Stimulated activated naive CD4-positive, alpha-beta T cell treated with Interleukin-2 at 50 U/mL for 16 hours (primary cell): ENCODE measurements around the gene RBM19.

Experiments used
- DNase-seq: peaks from one replicate; lab custom pipeline; 2025; lab: John Stamatoyannopoulos, UW

RBM19 gene

DNA sequence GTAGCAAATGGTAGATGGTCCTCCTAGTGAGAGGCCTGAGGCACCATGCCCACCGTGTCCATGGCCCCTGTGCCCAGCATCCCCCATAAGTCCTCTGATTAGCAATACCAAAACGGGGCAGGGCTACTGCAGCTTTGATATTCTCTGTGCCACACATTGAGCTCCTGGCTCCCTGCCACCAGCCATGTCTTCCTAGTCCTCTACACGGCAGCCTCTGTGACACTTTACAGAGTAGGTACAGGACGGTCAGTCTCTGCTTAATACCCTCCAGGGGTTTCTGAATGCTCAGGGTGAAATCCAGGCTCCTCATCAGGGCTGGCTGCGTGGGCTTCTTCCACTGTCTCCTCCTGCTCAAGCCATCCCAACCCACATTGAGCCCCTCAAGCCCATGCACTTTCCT lies 8.0 kb downstream of the RBM19 start:
- DNase-seq: no peak

GRCh38 chr12:113957627-113958026 lies 8.5 kb downstream of the RBM19 start:
- DNase-seq: no peak

DNA sequence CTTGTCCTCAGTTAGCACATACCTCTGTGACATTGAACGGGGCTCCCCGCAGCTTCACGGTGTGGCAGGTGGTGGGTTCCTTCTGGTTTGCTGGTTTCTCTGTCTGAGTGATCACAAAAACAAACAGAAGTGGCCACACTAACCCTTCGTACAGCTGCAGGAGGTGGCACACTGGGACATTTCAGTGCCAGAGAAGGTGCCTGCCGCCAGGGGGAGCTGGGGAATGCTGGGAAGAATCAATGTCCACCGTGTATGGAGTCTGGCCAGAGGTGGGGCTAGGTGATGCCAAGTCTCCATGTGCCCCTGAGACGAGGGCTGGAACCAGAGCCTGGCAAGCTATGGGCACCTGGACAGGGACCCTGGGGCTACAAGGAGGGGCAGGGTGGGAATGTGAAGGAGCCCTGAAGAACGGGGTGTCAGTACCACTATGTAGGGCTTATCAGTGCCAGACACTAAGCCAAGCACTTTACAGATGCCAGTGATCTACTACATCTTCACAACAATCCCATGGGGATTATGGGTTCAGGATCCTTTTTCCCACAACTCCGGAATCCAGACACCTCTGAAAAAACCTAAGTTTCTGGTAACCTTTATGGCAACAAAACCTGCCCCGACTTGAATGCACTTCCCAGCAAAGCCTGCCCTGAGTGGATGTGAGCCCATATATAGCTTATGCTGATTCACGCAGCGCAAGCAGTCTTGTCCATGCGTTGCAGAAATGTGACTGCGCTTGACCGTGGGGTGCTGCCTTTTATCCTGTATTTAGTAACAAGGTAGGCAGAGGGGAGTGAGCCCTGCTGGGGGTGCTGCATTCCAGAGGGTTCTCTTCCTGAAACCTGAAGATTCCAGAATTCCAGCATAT lies 10.8 kb downstream of the RBM19 start:
- DNase-seq: no peak

GRCh38 chr12:113954547-113954946 lies 11.6 kb downstream of the RBM19 start:
- no peak for DNase-seq

DNA sequence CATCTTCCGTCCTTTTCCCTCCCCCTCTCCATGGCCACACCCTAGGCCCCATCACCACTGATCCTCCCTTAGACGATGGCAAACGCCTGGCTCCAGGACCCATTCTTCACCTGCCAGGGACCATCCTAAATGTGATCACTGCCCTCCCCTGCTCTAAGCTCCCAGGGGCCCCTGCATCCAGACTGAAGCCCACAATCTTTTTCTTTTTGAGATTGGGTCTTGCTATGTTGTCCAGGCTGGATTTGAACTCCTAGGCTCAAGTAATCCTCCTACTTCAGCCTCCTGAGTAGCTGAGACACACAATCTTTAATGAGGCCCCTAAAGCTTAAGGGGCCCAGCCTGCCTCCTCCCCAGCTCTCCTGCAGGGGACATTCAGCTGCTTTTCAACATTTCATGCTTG lies 15.3 kb downstream of the RBM19 start:
- DNase-seq: no peak

- no peak for DNase-seq
Observed at GRCh38 chr12:113949321-113950305, 16.5 kb downstream of the RBM19 start.

DNA sequence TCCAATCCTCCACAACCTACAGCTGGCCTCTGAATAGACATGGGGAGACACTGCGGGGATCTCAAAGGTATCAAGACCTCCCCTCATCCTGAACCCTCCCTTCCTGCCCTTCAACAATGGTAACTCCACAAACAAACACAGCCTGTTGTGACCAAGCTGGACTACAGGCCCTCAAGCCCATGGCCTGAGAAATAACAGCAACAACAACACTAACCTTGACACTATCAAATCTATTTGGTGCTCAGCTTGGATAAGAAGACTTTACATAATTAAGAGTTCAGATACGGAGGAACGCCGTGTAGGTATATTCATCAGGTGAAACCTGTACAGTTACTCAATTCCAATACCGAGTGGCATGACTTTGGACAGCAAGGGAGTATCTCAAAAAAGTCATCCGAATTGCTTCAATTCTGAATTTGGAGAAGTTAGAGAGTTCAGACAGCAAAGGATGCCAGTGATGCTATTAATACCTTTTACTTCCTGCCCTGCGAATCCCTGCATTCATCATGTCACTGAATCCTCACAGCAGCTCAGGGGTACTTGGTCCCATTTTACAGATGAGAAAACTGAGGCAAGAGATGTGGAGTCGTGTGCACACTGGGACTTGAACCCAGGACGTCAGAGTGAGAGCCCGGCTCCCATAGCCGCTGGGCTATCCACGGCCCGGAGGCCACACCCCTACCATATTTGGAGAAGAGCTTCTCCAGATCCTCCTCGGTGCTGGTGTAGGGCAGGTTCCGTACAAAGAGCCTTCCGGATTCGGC lies 17.8 kb downstream of the RBM19 start:
- DNase-seq: no peak

GRCh38 chr12:113946175-113946574 lies 19.9 kb downstream of the RBM19 start:
- no peak for DNase-seq

DNA sequence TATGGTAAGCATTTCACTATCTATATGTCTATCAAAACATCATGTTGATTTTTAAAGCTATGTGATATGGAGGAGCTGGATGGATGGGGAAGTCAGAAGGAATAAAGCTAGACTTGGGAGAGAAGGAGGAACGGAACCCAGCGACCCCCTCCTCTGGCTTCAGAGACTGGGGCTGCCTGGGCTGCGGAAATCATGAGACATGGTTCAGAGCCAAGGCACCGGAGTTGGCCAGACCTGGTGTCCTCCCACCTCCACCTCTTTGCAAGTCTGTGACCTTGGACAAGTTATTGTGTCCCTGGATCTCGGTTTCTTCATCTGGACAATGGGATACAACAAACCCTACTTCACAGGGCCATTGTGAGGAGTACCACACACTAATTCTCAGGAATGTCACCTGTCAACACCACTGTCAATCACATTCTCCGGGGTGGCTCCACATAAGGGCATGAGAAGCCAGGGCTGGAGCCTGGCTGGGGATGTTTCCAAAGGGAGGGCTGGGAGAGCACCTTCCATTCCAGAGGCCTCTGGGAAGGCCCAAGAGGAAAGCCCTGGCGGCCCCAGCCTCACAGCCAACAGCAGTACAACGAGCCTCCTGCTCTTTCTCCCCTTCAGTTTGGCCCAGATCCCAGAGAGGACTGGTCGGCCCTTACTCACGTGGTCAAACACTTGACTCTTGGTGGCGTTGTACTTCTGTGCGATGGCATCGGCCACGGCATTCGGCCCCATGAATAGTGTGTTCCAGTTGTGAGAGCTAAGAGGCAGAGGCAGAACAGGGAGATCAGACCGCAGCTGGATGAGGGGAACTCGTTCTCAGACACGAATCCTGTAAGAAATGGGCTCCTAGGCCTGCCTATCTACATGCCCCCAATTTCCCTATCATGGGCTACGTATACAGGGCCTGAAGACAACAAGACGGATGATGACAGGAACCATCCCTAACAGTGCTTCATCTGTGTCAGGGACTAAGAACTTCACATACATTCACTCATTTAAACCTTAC lies 20.7 kb downstream of the RBM19 start:
- DNase-seq: no peak

DNA sequence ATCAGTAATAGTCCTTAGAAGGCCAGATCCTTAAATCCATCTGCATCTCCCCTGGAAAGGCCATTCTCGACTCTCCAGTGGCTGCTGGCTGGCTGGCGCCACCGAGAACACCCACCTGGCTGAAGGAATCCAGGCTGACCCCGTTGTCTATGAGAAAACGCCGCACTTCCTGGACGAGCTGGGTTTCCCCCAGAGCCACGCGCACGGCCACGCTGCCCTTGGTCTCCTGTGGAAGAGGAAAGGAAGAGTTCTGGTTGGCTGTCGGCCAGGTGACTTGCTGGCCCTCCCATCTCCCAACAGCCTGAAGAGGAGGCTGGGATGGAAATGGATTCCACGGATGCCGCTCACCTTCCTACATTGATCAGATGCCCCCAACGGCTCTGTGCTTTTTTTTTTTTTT lies 23.9 kb downstream of the RBM19 start:
- DNase-seq: no peak

DNA sequence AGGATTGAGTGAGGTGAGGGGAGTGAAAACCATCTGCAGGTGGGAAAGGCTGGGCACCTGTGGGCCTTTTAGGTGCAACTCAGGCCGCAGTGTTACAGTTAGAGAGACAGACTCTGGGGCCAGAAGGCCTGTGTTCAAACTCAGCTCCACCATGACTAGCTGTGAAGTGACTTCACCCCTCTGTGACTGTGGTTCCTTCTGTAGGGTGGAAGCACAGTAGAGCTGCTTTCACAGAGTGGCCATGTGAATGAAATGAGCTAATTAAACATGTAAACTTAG lies 25.0 kb downstream of the RBM19 start:
- DNase-seq: no peak

DNA sequence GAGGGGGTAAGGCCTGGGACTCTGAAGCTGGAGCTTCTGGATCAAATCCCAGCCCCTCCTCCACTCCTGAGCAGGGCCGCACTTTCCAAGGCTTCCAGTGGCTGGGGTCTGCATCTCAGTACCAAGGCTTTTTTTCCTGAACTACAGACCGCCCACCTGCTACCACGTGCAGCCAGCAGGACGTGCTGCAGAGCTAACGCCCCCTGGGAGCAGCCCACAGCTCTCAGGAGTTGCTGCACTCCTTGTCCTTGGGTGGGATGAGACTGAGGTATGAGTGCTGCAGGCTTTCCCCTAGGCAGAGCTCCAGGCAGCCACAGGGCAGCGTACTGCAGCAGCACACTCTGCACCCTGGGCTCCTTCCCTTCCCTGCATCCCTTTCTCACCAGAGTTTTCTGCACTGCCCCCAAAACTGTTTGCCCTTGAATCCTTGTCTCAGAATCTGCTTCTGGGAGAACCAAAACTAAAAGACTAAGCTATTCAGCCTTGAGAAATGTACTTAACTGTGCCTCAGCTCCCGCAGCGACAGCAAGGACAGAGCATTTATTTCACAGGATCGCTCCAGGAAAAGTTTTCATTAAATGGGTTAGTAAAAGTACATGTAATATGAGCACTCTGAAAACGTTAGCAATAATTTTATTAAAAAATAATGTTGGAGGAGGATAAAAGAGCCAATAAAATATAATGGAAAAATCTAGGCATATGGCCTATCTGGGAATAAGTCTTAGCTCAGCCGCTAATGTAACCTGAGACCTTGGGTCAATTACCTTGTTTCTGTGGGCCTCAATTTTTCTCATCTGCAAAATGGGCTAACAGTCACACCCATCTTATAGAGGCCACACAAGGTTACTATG lies 25.5 kb downstream of the RBM19 start:
- DNase-seq: no peak

DNA sequence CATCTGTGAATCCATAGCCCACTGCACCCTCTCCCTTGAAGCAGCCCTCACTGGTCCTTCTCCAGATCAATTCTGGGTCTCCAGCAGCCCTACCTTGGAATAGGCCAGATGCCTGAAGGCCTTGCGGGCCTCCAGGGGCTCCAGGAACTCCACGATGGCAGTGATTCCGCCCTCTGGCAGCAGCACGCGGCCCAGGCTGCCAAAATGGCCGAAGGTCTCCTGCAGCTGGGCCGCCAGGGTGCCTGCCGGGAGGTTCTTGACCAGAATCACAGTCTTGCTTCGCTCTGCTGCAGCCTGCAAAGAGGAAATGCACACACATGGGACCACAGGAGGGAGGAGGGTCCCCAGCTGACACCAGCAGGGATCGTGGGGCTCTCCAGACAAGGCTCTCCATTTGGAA lies 26.3 kb downstream of the RBM19 start:
- DNase-seq: no peak

- no peak for DNase-seq
Observed at GRCh38 chr12:113938471-113938870, 27.7 kb downstream of the RBM19 start.

- no peak for DNase-seq
Observed at GRCh38 chr12:113936460-113936859, 29.7 kb downstream of the RBM19 start.

DNA sequence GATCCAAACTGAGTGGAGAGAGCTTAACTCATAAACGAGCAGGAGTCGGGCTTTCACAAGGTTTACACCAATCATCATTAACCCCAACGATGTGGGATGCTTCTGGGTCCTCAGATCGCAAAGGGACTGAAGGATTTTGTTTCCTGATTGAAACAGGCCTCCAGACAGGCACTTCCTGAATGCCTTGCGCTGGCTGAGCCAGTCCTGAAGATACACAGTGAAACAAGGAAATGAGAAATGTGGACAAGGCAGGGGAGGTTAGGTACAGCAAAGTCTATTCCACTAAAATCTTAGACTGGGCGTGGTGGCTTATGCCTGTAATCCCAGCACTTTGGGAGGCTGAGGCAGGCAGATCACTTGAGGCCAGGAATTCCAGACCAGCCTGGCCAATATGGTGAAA lies 30.7 kb downstream of the RBM19 start:
- no peak for DNase-seq

DNA sequence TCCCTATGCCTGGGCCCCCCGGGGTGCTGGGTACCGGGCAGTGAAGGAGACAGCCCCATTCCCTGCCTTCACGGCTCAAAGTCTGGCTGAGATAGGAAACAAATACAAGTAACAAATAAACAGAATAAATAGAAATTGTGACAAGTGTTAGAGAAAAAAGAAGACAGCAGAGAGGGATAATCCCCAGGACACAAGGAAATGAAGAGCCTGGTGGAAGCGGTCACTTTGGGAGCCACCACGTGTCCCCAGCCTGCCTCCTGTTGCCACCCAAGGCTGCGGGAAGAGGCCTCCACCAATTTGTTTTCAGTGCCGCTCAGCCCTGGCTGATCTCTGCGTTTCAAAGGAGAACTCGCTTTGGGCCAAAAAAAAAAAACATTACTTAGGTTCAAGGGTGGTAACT lies 31.2 kb downstream of the RBM19 start:
- no peak for DNase-seq

DNA sequence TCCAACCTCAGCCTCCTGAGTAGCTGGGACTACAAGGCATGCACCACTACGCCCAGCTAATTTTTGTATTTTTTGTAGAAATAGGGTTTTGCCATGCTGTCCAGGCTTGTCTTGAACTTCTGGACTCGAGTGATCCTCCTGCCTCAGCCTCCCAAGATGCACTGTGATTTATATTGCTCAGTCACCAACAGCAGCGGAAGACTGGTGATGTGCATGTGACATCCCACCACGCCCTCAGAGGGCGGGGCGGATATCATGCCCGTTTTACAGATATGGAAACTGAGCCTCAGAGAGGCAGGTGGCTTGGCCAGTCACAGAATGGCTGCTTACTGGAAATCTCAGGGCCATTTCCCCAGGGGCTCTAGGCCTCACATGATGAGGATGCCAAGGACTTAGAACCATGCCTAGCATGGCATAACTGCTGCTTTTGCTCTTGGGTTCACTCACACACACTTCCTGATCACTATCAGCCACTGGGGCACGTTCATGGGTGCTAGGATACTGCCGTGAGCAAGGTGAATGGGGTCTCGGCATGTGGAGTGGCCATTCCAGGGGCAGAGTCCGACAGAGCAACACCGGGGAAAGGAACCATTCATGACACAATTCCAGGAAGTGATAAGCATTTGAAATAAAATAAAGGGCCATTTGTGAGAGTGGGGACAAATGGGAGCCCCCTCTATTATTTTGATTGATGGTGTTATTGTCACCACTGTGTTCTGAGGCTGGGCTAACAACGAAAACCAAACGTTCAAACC lies 31.9 kb downstream of the RBM19 start:
- DNase-seq: no peak

GRCh38 chr12:113933201-113933786 lies 32.8 kb downstream of the RBM19 start:
- no peak for DNase-seq
